ENCODE measurements around the gene TRAPPC13. TPM values are rescaled to one million over a fixed set of nuclear protein-coding genes. Genes with fewer than 3 reads are reported as not detected.
"Not testable (repeated sequence)": the region's sequence is repeated elsewhere in the genome, so short reads cannot be mapped to it uniquely, and the experiment has no call there.

Gene TRAPPC13
- total and polyA plus RNA-seq, 10 of the 15 experiments (the other 5 are each of a cell fraction or from before 2014, with no cell fraction given), result 16.5 to 35.6 (median 25.0) TPM

GRCh38 chr5:65672796-65673195 is 48.0 kb downstream of the TRAPPC13 start (continued):
- TF ChIP-seq E4F1 (IDR thresholded peaks at IDR 0.05; ENCODE audit: borderline replicate concordance, partially characterized antibody), result no peak

- FAIRE-seq (no peak), ATAC-seq (no peak), DNase-seq (ENCODE audit: low read depth, low spot score) (no peak)
- intact Hi-C loops (cut with micrococcal nuclease; ENCODE audit: unreplicated experiment), result no loop called here
- BruUV-seq (replicated peaks), result no TSS peak
- no peak overlapping the region for H3K27ac ChIP-seq (ENCODE audit: control insufficient read depth, insufficient read depth)
- no peak overlapping the region for H3K9ac ChIP-seq (ENCODE audit: control insufficient read depth, insufficient read depth, low read length)
- RAD21 ChIA-PET (ENCODE audit: unreplicated experiment), result no interaction called here
- no peaks in the 10 kb centered on the region for H3K9me3 ChIP-seq (replicated peaks; ENCODE audit: control insufficient read depth, insufficient read depth, low read length)
- H3K4me3 ChIP-seq, result no peak overlapping the region
- H3K4me1 ChIP-seq (ENCODE audit: control insufficient read depth, insufficient read depth, low read length), result no peaks in the 10 kb centered on the region
- CTCF ChIA-PET, result no interaction called here
- H4K20me1 ChIP-seq (ENCODE audit: control insufficient read depth, insufficient read depth), result no peaks in the 10 kb centered on the region
- peaks cover 0 to 2% of the 10 kb centered on the region in 2 experiments; a peak in 2 of 4 replicates for H3K36me3 ChIP-seq (ENCODE audit: control insufficient read depth in 2 of 2, insufficient read depth in 2 of 2, low read length in 1 of 2)
- no peaks in the 10 kb centered on the region for H3K27me3 ChIP-seq (replicated peaks in 1 of 2; ENCODE audit: control insufficient read depth in 2 of 2, insufficient read depth in 2 of 2, low read length in 1 of 2)
- no peak overlapping the region for H3K4me2 ChIP-seq (ENCODE audit: control insufficient read depth, insufficient read depth)
- no peaks in the 10 kb centered on the region for H3K79me2 ChIP-seq (ENCODE audit: control insufficient read depth, insufficient read depth, low read length)
- TF ChIP-seq RFX5 (IDR thresholded peaks at IDR 0.05; ENCODE audit: low read depth, low read length) (no peak), NKRF (conservative IDR thresholded peaks at IDR 0.05) (no peak), RELA (IDR thresholded peaks at IDR 0.05; ENCODE audit: borderline replicate concordance, partially characterized antibody) (no peak), RUNX3 (IDR thresholded peaks at IDR 0.05; ENCODE audit: low read length) (no peak), ASH2L (IDR thresholded peaks at IDR 0.05; ENCODE audit: borderline replicate concordance, low read depth) (no peak), IRF3 (IDR thresholded peaks at IDR 0.05) (no peak), NR2C2 (IDR thresholded peaks at IDR 0.05; ENCODE audit: borderline replicate concordance, control insufficient read depth, insufficient read length, low read depth) (no peak)
- SMC1A ChIA-PET (ENCODE audit: uncharacterized antibody, unreplicated experiment), result no interaction called here
- POLR2A ChIA-PET, result no interaction called here
- H2AFZ ChIP-seq (ENCODE audit: control insufficient read depth, low read depth, low read length), result no peak overlapping the region
- in situ Hi-C loops (cut with MboI), result no loop called here
These were observed 49.9 kb downstream of the TRAPPC13 start for GRCh38 chr5:65674749-65675148.

- intact Hi-C loops (cut with micrococcal nuclease; ENCODE audit: unreplicated experiment); H2AFZ ChIP-seq (ENCODE audit: control insufficient read depth, low read depth, low read length); H3K9me3 ChIP-seq (replicated peaks; ENCODE audit: control insufficient read depth, insufficient read depth, low read length); H3K27me3 ChIP-seq (replicated peaks in 1 of 2; ENCODE audit: control insufficient read depth in 2 of 2, insufficient read depth in 2 of 2, low read length in 1 of 2); ATAC-seq; BruUV-seq (replicated peaks); FAIRE-seq; H3K9ac ChIP-seq (ENCODE audit: control insufficient read depth, insufficient read depth, low read length); H3K27ac ChIP-seq (ENCODE audit: control insufficient read depth, insufficient read depth); H3K4me3 ChIP-seq; DNase-seq (ENCODE audit: low read depth, low spot score); in situ Hi-C loops (cut with MboI); H3K36me3 ChIP-seq (ENCODE audit: control insufficient read depth in 2 of 2, insufficient read depth in 2 of 2, low read length in 1 of 2); H4K20me1 ChIP-seq (ENCODE audit: control insufficient read depth, insufficient read depth); POLR2A ChIA-PET; RAD21 ChIA-PET (ENCODE audit: unreplicated experiment); H3K4me1 ChIP-seq (ENCODE audit: control insufficient read depth, insufficient read depth, low read length); H3K79me2 ChIP-seq (ENCODE audit: control insufficient read depth, insufficient read depth, low read length); H3K4me2 ChIP-seq (ENCODE audit: control insufficient read depth, insufficient read depth): not testable (repeated sequence)
- CTCF ChIA-PET, result interaction anchor here (0.9 kb wide), 1 partner anchor 15 kb away, joined by 3 read pairs; no protein-coding TSS in a partner anchor
- SMC1A ChIA-PET (ENCODE audit: uncharacterized antibody, unreplicated experiment), result interaction anchor here (0.9 to 1.3 kb wide), 3 partner anchors 9 to 20 kb away, joined by 3 to 4 read pairs (median 4); no protein-coding TSS in a partner anchor
- 83% methylated on average over 3 of the region's 3 CpGs for WGBS (ENCODE audit: insufficient coverage, insufficient replicate concordance, low lambda C conversion rate, missing lambda C conversion rate)
These were observed 51.2 kb downstream of the TRAPPC13 start for GRCh38 chr5:65676056-65676455.

Data from GM12878 (cell line).